Activated naive CD8-positive, alpha-beta T cell treated with anti-CD3 and anti-CD28 coated beads, Interleukin-2, amount 50 U/mL, for 16 hours (primary cell): ENCODE data around the gene PUM2.

Experiments
- DNase-seq: peaks from one replicate; pipeline ENCODE4 v3.0.0-alpha.2; 2020; ENCODE audit warnings: low read depth, low spot score

Gene PUM2

GRCh38 chr2:20231159-20231558 is 119.5 kb downstream of the PUM2 start:
- no peak for DNase-seq

DNA sequence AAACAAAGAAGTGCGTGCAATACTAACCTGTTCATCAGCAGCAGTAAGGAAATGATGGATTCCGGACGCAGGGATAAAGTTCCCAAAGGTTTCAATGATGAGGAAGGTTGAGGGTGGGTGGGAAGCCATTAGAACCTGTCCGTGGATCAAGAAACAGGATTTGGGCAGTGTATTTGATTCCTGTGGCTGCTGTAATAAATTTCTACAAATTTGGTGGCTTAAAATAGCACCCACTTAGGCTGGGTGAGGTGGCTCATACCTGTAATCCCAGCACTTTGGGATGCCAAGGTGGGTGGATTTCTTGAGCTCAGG is 120.6 kb downstream of the PUM2 start:
- no peak for DNase-seq

DNA sequence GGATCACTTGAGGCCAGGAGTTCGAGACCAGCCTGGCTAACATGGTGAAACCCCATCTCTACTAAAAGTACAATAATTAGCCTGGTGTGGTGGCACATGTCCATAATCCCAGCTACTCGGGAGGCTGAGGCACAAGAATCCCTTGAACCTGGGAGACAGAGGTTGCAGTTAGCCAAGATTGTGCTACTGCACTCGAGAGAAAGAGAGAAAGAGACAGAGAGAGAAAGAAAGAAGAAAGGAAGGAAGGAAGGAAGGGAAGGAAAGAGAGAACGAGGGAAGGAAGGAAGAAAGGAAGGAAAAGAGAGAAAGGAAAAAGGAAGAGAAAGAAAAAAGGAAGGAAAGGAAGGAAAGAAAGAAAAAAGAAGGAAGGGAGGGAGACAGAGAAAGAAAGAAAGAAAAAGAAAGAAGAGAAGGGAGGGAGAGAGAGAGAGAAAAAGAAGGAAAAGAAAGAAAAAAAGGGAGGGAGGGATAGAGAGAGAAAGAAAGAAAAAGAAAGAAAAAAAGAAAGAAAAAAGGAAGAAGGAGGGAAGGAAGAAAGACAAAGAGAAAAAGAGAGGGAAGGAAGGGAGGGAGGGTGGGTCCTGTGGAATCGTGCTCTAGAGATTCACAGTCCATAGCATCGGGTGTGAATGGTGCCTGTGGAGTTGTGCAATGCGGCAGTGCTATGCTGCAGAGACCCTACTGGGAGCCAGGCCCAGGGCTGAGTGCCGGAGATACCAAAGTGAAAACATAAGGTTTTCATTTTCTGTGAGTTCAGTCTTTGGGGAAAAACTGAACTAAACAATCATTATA is 121.1 kb downstream of the PUM2 start:
- DNase-seq: no peak

- no peak for DNase-seq
Observed at GRCh38 chr2:20227894-20228505, 122.6 kb downstream of the PUM2 start.

DNA sequence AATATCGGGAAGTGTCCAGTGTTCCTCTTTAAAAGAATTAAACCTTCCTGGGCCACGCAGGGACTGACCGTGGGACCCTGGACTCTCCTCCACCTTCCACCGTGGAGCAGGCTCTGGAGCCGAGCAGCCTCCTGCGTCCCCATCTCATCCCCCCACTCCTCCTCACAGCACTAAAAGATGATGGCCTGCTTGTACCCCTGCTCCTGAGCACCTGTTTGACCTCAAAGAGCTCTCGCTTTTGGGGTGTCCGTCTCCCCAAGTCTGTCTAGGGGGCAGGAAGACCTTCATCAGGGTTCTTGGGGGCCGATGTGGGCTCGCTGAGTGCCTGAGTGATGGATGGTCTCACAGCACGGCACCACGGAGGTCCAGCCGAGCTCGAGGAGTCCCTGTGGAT is 124.5 kb downstream of the PUM2 start:
- no peak for DNase-seq

DNA sequence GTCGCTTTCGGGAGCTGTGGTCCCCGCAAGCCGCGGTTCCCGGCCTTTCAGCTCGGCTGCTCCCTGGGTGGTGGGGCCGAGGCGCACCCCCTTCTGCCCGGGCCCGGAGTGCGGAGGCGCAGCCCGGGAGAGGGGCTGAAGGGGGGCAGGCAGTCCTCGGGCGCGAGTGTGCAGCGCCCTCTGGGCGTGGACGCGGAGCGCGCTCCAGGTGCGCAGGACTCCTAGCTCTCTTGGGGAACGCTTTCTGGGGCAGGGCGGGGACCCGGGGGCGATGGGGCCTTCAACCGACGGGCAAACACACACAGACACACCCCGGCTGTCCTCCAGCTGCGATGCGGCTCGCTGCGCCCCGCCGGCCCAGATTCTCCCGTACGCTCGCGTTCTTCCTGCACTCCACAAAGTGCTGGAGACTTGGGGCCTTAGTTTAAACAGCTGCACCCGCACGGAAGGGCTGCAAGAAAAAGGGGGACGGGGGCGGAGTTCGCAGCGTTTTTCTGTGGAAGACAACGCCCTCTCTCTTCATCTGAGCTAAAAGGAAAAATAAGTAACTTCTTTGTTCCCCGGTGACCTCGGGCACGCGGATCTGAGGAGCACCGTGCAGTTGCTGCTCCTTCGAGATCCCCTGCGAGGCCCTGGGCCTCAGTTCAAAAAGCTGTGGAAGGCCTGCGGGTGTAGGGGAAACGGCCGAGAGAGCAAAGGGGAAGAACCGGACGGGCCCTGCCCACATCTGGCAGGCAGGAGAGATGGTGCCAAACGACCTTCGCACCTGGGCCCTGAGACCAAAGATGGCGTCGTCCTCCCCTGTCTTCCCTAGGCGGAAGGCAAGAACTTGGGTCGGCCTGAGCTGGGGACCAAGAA is 125.1 kb downstream of the PUM2 start:
- no peak for DNase-seq

DNA sequence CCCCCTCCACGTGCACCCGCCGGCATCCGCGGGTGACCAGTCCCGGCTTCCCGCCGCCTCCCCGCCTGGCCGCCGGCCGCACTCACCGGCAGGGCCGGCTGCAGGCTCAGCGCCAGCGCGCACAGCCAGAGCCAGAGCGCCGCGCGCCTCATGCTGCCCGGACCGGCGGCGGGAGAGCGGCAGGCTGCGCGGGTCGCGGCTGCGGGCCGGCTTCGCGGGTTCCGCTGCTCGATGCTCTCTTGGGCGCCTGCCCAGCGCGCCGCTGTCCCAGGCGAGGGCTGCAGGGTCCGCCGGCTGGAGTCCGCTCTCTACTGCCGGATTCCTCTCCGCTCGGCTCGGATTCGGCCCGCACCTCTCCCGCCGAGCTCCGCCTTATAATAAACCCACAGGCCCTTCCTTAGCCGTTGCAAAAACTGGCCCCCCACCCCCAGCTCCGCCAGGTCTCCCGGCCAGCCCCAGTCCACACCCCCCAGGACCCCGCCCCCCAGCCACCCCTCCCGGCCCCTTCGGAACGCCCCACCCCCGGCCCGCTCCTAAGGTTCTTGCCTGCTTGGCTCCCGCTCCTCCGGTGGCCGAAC is 125.8 kb downstream of the PUM2 start, which contains the start of gene SDC1:
Gene SDC1 (minus strand): TSS at position 415 of the 578 bp plus-strand sequence. CDS start 263 bp downstream, at position 152.
- DNase-seq: no peak

GRCh38 chr2:20224164-20224715 is 126.4 kb downstream of the PUM2 start:
- DNase-seq: no peak

DNA sequence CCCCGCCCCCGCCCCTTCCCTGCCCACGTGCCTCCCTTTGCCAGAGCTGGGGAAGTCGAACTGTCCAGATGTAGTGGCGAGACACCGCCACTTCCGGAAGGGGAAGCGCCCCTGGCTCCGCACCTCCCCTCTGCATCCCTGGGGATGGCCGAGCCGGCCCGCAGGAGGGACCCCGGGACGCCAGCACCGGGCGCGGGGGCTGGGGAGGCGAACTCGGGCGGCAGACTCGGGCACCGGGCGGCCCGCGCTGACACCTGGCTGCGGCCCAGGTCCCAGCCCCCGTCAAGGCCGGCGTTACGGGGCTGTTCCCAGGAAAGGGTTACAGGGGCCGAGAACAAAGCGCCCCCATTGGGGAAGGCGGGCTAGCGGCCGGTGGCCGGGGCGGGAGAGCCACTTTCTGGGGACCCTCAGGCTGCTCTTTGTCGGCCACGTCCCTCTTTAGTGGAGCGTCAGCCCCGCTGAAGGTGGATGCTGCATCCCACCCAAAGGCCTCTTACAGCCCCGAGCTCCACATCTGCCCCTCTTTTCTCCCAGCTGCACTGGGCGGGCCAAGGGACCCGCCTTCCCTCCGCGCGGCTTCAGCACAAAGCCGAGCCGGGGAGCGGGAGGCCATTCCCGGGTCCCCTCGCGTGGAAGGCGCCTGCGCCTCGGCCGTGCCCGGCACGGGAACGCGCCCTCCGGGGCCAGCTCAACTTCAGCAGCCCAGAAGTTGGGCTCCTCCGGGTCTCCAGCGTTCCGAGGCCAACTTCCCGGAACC is 127.1 kb downstream of the PUM2 start:
- no peak for DNase-seq

GRCh38 chr2:20222769-20223406 is 127.8 kb downstream of the PUM2 start:
- DNase-seq: no peak

- DNase-seq: no peak
Observed at GRCh38 chr2:20222014-20222768, 128.5 kb downstream of the PUM2 start.

GRCh38 chr2:20221555-20221973 is 129.1 kb downstream of the PUM2 start:
- no peak for DNase-seq

DNA sequence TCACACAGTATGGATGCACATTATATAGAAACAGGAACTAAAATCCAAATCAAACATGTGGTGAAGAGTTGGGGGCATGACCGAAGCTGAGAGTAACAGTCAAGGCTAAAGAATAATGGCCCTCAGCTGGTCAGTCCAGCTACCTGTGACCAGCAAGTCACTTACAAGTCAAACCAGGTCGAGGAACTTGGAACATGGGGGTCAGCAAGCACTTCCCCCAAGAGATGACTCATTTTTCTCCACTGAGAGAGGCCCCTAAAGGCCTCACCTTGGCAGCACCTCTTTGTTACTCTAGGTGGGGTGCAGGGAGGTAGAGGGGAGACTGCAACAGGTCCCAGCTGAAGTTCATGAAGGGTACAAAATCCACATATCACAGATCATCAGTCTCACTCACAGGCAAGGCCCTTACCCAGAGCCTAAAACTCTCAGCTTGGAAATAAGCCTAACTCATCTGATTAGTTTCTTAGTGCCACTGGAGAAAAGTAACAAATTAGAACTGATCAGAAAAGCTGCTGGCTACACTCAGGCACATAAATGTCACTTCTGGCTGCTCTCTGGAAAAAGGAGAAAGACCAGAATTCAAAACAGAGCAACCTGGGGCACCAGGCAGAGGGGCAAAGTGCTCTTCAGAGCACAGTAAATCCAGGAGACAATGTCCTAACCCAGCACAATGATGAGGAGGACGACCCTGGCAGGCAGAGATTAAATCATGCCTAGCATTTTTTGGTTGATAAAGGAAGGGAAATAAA is 129.7 kb downstream of the PUM2 start:
- DNase-seq: no peak

GRCh38 chr2:20219763-20220380 is 130.8 kb downstream of the PUM2 start:
- no peak for DNase-seq

DNA sequence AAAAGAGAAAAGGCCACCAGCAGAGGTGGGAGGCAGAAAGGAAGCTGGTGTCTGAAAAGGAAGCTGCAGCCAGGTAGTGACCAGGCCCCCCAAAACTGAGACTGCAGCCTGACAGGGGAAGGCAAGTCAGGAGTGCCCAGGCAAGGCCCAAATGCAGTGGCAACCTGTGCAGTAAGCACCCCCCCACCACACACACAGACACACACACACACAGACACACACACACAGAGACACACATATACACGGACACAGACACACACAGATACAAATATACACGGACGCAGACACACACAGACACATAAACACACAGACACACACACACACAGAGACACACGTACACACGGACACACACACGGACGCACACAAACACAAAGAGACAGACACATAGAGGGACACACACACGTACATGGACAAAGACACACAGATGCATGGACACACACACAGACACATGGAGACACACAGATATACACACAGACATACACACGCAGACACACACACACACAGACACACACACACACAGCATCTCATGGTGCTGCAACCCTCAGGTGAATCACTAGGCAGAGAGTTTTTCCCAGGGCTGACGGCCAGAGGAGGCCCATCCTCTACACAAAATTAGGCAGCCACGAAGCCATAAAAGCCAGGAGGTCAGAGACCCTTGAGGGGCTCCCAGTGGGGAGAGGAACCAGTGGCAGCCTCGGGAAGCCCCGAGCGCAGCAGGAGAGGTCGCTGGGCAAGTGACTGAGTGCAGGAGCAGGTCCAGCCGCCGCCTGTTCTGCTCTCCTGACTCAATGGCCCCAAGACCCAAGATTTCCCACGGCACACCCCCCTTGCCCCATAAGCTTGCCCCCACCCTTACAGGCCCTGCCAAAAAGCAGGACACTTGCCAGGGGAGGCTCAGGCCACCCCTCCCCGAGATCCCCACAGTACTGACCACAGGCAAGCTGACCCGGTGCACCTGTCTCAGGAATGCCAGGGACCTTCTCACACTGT is 132.0 kb downstream of the PUM2 start:
- no peak for DNase-seq

GRCh38 chr2:20217041-20217970 is 133.3 kb downstream of the PUM2 start:
- DNase-seq: no peak
